ENCODE data around the gene SUMO4. TPM values are rescaled to one million over a fixed set of nuclear protein-coding genes. Genes with fewer than 3 reads are reported as not detected.

Gene SUMO4
- total RNA-seq, 1 donor from 2014 or later, result 1.6 TPM

GRCh38 chr6:149362289-149362688 lies 37.8 kb upstream of the SUMO4 start:
- Histone ChIP-seq H3K4me2 (ENCODE audit: low read length) (no peak overlapping the region), H3K4me3 (ENCODE audit: insufficient read depth, low read depth, low read length) (no peak overlapping the region), H3K9me3 (ENCODE audit: insufficient read depth, low read depth, low read length) (no peaks in the 10 kb centered on the region), H3K36me3 (ENCODE audit: insufficient read depth, low read length) (no peaks in the 10 kb centered on the region), H3K27me3 (ENCODE audit: insufficient read depth, low read length) (no peaks in the 10 kb centered on the region), H3K27ac (ENCODE audit: low read depth, low read length) (no peak overlapping the region), H2AFZ (ENCODE audit: low read depth, low read length) (no peak overlapping the region), H4K20me1 (ENCODE audit: insufficient read depth, low read length) (peaks cover 93% of the 10 kb centered on the region), H3K4me1 (ENCODE audit: insufficient read depth, low read length) (no peaks in the 10 kb centered on the region), H3K79me2 (ENCODE audit: insufficient read depth, low read length) (peaks cover 100% of the 10 kb centered on the region), H3K9ac (ENCODE audit: low read length) (no peak overlapping the region)
- Mint-ChIP-seq H3K27me3 (ENCODE audit: low read depth, unreplicated experiment) (no peaks in the 10 kb centered on the region), H3K36me3 (ENCODE audit: low read depth, unreplicated experiment) (peaks cover 9% of the 10 kb centered on the region), H3K27ac (ENCODE audit: unreplicated experiment) (no peak overlapping the region), H3K4me1 (ENCODE audit: low read depth, unreplicated experiment) (peaks cover 25% of the 10 kb centered on the region), H3K9me3 (ENCODE audit: unreplicated experiment) (peaks cover 2% of the 10 kb centered on the region), H3K4me3 (ENCODE audit: unreplicated experiment) (no peak overlapping the region)
- TF ChIP-seq CTCF (IDR thresholded peaks at IDR 0.05; ENCODE audit: insufficient read depth, low read depth, low read length), result no peak
- TF ChIP-seq EZH2 (IDR thresholded peaks at IDR 0.05; ENCODE audit: insufficient read depth, low read length), result no peak
- FAIRE-seq (no peak), DNase-seq (ENCODE audit: low read depth) (no peak)

- Histone ChIP-seq H3K4me1 (ENCODE audit: insufficient read depth, low read length) (no peaks in the 10 kb centered on the region), H3K79me2 (ENCODE audit: insufficient read depth, low read length) (peaks cover 100% of the 10 kb centered on the region), H3K4me3 (ENCODE audit: insufficient read depth, low read depth, low read length) (no peak overlapping the region), H3K9ac (ENCODE audit: low read length) (no peak overlapping the region), H3K4me2 (ENCODE audit: low read length) (no peak overlapping the region), H3K36me3 (ENCODE audit: insufficient read depth, low read length) (no peaks in the 10 kb centered on the region), H3K9me3 (ENCODE audit: insufficient read depth, low read depth, low read length) (no peaks in the 10 kb centered on the region), H3K27me3 (ENCODE audit: insufficient read depth, low read length) (no peaks in the 10 kb centered on the region), H2AFZ (ENCODE audit: low read depth, low read length) (no peak overlapping the region), H3K27ac (ENCODE audit: low read depth, low read length) (no peak overlapping the region), H4K20me1 (ENCODE audit: insufficient read depth, low read length) (peaks cover 97% of the 10 kb centered on the region)
- Mint-ChIP-seq H3K4me1 (ENCODE audit: low read depth, unreplicated experiment) (peaks cover 25% of the 10 kb centered on the region), H3K27ac (ENCODE audit: unreplicated experiment) (no peak overlapping the region), H3K9me3 (ENCODE audit: unreplicated experiment) (peaks cover 2% of the 10 kb centered on the region), H3K27me3 (ENCODE audit: low read depth, unreplicated experiment) (no peaks in the 10 kb centered on the region), H3K4me3 (ENCODE audit: unreplicated experiment) (no peak overlapping the region), H3K36me3 (ENCODE audit: low read depth, unreplicated experiment) (peaks cover 9% of the 10 kb centered on the region)
- FAIRE-seq (no peak), DNase-seq (ENCODE audit: low read depth) (no peak)
- TF ChIP-seq EZH2 (IDR thresholded peaks at IDR 0.05; ENCODE audit: insufficient read depth, low read length), result no peak
- TF ChIP-seq CTCF (IDR thresholded peaks at IDR 0.05; ENCODE audit: insufficient read depth, low read depth, low read length), result no peak
These were observed 36.9 kb upstream of the SUMO4 start for GRCh38 chr6:149363154-149363553.

GRCh38 chr6:149364557-149364956 lies 35.5 kb upstream of the SUMO4 start:
- Histone ChIP-seq H3K9ac (ENCODE audit: low read length) (no peak overlapping the region), H3K4me1 (ENCODE audit: insufficient read depth, low read length) (no peaks in the 10 kb centered on the region), H3K4me3 (ENCODE audit: insufficient read depth, low read depth, low read length) (no peak overlapping the region), H3K79me2 (ENCODE audit: insufficient read depth, low read length) (peaks cover 99% of the 10 kb centered on the region), H3K4me2 (ENCODE audit: low read length) (no peak overlapping the region), H3K27me3 (ENCODE audit: insufficient read depth, low read length) (no peaks in the 10 kb centered on the region), H3K9me3 (ENCODE audit: insufficient read depth, low read depth, low read length) (no peaks in the 10 kb centered on the region), H4K20me1 (ENCODE audit: insufficient read depth, low read length) (peaks cover 94% of the 10 kb centered on the region), H3K27ac (ENCODE audit: low read depth, low read length) (no peak overlapping the region), H2AFZ (ENCODE audit: low read depth, low read length) (no peak overlapping the region), H3K36me3 (ENCODE audit: insufficient read depth, low read length) (no peaks in the 10 kb centered on the region)
- Mint-ChIP-seq H3K27me3 (ENCODE audit: low read depth, unreplicated experiment) (no peaks in the 10 kb centered on the region), H3K27ac (ENCODE audit: unreplicated experiment) (no peak overlapping the region), H3K9me3 (ENCODE audit: unreplicated experiment) (peaks cover 2% of the 10 kb centered on the region), H3K4me1 (ENCODE audit: low read depth, unreplicated experiment) (peaks cover 21% of the 10 kb centered on the region), H3K36me3 (ENCODE audit: low read depth, unreplicated experiment) (peaks cover 7% of the 10 kb centered on the region), H3K4me3 (ENCODE audit: unreplicated experiment) (no peak overlapping the region)
- TF ChIP-seq EZH2 (IDR thresholded peaks at IDR 0.05; ENCODE audit: insufficient read depth, low read length), result no peak
- no peak for DNase-seq (ENCODE audit: low read depth)
- no peak for FAIRE-seq

Measured in astrocyte (in vitro differentiated cells and primary cell).